WTC11 (cell line): ENCODE measurements around the gene SLC26A8. TPM values are rescaled to one million over a fixed set of nuclear protein-coding genes. Genes with fewer than 3 reads are reported as not detected.
A peak's percentile ranks its signal among the peaks of the same experiment; 100 is the strongest.

Source experiments
- ATAC-seq: fragments of 200-7000 bp; cut with Tn5 transposase; 2 replicates; pipeline ENCODE4 v1.10.0; 2021; ENCODE audit warnings: mild to moderate bottlenecking, moderate library complexity
- CTCF ChIA-PET: fragments of 300-600 bp; sonication (Branson Sonifier 250); formaldehyde crosslinking; loops from one replicate; lab custom pipeline; 2021; ENCODE audit warnings: antibody characterized with exemption; lab: Charles Lee
- POLR2A ChIA-PET: fragments of 350-600 bp; sonication (Branson Sonifier 250); formaldehyde crosslinking; loops from one replicate; lab custom pipeline; 2021; ENCODE audit warnings: antibody characterized with exemption; lab: Charles Lee
- DNase-seq: peaks from one replicate; pipeline ENCODE4 v3.0.0; 2021; ENCODE audit warnings: low spot score
- H3K27ac Mint-ChIP-seq: 2 replicates; pipeline ENCODE4 v1.8.0; 2021; ENCODE audit warnings: mixed read lengths
- H3K27me3 Mint-ChIP-seq: 2 replicates; pipeline ENCODE4 v1.8.0; 2021; ENCODE audit warnings: low read depth, mild to moderate bottlenecking, moderate library complexity, mixed read lengths
- H3K36me3 Mint-ChIP-seq: 2 replicates; pipeline ENCODE4 v1.8.0; 2021; ENCODE audit warnings: mixed read lengths
- H3K4me1 Mint-ChIP-seq: 2 replicates; pipeline ENCODE4 v1.8.0; 2022; ENCODE audit warnings: mixed read lengths
- H3K4me3 Mint-ChIP-seq: 2 replicates; pipeline ENCODE4 v1.8.0; 2021; ENCODE audit warnings: mild to moderate bottlenecking, moderate library complexity, mixed read lengths
- H3K9me3 Mint-ChIP-seq: 2 replicates; pipeline ENCODE4 v1.8.0; 2021; ENCODE audit warnings: mixed read lengths
- ATF1 ChIP-seq: sonication (generic); formaldehyde crosslinking; IDR thresholded peaks from 2 replicates; pipeline ENCODE4 v1.8.1; 2023; ENCODE audit warnings: mild to moderate bottlenecking, moderate library complexity, missing genetic modification reagents
- CREM ChIP-seq: sonication (generic); formaldehyde crosslinking; IDR thresholded peaks from 2 replicates; pipeline ENCODE4 v1.8.1; 2022; ENCODE audit warnings: mild to moderate bottlenecking, missing genetic modification reagents, moderate library complexity
- ELF4 ChIP-seq: sonication (generic); formaldehyde crosslinking; IDR thresholded peaks from 2 replicates; pipeline ENCODE4 v1.8.1; 2022; ENCODE audit warnings: low read depth, mild to moderate bottlenecking, moderate library complexity, missing genetic modification reagents
- EMX1 ChIP-seq: fragments of 250-450 bp; sonication (Bioruptor Pico); IDR thresholded peaks from 2 replicates; pipeline ENCODE4 v1.8.0; 2021; ENCODE audit warnings: mild to moderate bottlenecking
- ERG ChIP-seq: fragments of 250-450 bp; sonication (Bioruptor Pico); IDR thresholded peaks from 2 replicates; pipeline ENCODE4 v1.8.0; 2021; ENCODE audit warnings: mild to moderate bottlenecking
- HMGA2 ChIP-seq: fragments of 250-450 bp; sonication (Bioruptor Pico); IDR thresholded peaks from 2 replicates; pipeline ENCODE4 v1.4.0; 2021; ENCODE audit warnings: mild to moderate bottlenecking, moderate library complexity
- KAT7 ChIP-seq: sonication (generic); formaldehyde crosslinking; IDR thresholded peaks from 2 replicates; pipeline ENCODE4 v1.8.1; 2023; ENCODE audit warnings: missing genetic modification reagents, mild to moderate bottlenecking, borderline replicate concordance
- STAT6 ChIP-seq: sonication (generic); formaldehyde crosslinking; conservative IDR thresholded peaks from 2 replicates; pipeline ENCODE4 v1.8.1; 2023; ENCODE audit warnings: mild to moderate bottlenecking, low read depth, missing genetic modification reagents, moderate library complexity
- ZBTB21 ChIP-seq: sonication (generic); formaldehyde crosslinking; IDR thresholded peaks from 2 replicates; pipeline ENCODE4 v1.8.1; 2023; ENCODE audit warnings: mild to moderate bottlenecking, missing genetic modification reagents, borderline replicate concordance
- ZNF138 ChIP-seq: sonication (generic); formaldehyde crosslinking; conservative IDR thresholded peaks from 2 replicates; pipeline ENCODE4 v1.8.1; 2022; ENCODE audit warnings: mild to moderate bottlenecking, moderate library complexity, missing genetic modification reagents
- ZNF317 ChIP-seq: sonication (generic); formaldehyde crosslinking; IDR thresholded peaks from 2 replicates; pipeline ENCODE4 v1.8.1; 2023; ENCODE audit warnings: low read depth, mild to moderate bottlenecking, moderate library complexity, missing genetic modification reagents, borderline replicate concordance
- ZNF425 ChIP-seq: fragments of 250-450 bp; sonication (Bioruptor Pico); conservative IDR thresholded peaks from 2 replicates; pipeline ENCODE4 v1.9.0; 2021; ENCODE audit warnings: mild to moderate bottlenecking
- total RNA-seq: library from RNA; stranded (reverse); gene quantifications from 3 replicates; pipeline ENCODE4 v1.2.3, GENCODE V29; 2021

The SLC26A8 gene
- total RNA-seq, 1 experiment from 2014 or later = 0.50 TPM

- Mint-ChIP-seq H3K27ac (no peak overlapping the region), H3K27me3 (no peaks in the 10 kb centered on the region), H3K4me1 (peaks cover 29% of the 10 kb centered on the region), H3K4me3 (no peak overlapping the region), H3K9me3 (no peaks in the 10 kb centered on the region), H3K36me3 (no peaks in the 10 kb centered on the region)
- ATAC-seq (no peak), DNase-seq (no peak)
- TF ChIP-seq ZNF425 (CRISPR knock-in tag) = no peak
- no peak for TF ChIP-seq ZNF138 (CRISPR knock-in tag)
- POLR2A ChIA-PET = no interaction called here
- CTCF ChIA-PET = interaction anchor here (1.1 to 2.5 kb wide), 2 partner anchors 11 to 263 kb away, joined by 4 to 18 read pairs; partner anchors contain the start of gene MAPK14
Observed at GRCh38 chr6:36039112-36039511, 14.7 kb upstream of the SLC26A8 start.

- Mint-ChIP-seq H3K9me3 (no peaks in the 10 kb centered on the region), H3K4me1 (peaks cover 36% of the 10 kb centered on the region), H3K36me3 (no peaks in the 10 kb centered on the region), H3K27me3 (no peaks in the 10 kb centered on the region), H3K27ac (0 out of 2 replicates have a peak overlapping the region, but pooled peaks have one; percentile 1), H3K4me3 (no peak overlapping the region)
- ChIA-PET CTCF (interaction anchor here (0.6 to 2.5 kb wide), 4 partner anchors 10 to 264 kb away, joined by 3 to 18 read pairs (median 4); partner anchors contain the start of gene MAPK14), POLR2A (no interaction called here)
- DNase-seq (no peak), ATAC-seq (no peak; the same call in 1 of the 2 replicates)
- TF ChIP-seq EMX1 (CRISPR knock-in tag) = no peak
Observed at GRCh38 chr6:36038120-36038876, 13.9 kb upstream of the SLC26A8 start.

- ChIA-PET CTCF (no interaction called here), POLR2A (interaction anchor here (0.6 kb wide), 1 partner anchor 9 kb away, joined by 7 read pairs; no protein-coding TSS in a partner anchor)
- DNase-seq (no peak), ATAC-seq (no peak)
- Mint-ChIP-seq H3K27me3 (no peaks in the 10 kb centered on the region), H3K4me1 (peaks cover 33% of the 10 kb centered on the region), H3K4me3 (no peak overlapping the region), H3K27ac (peak overlapping the region; percentile 25; the same call in 1 of the 2 replicates), H3K36me3 (no peaks in the 10 kb centered on the region), H3K9me3 (no peaks in the 10 kb centered on the region)
- TF ChIP-seq ATF1 (CRISPR knock-in tag) = no peak
- no peak for TF ChIP-seq ZNF317 (CRISPR knock-in tag)
- no peak for TF ChIP-seq ZNF138 (CRISPR knock-in tag)
- no peak for TF ChIP-seq KAT7 (CRISPR knock-in tag)
- no peak for TF ChIP-seq HMGA2
- no peak for TF ChIP-seq ERG
- TF ChIP-seq ZBTB21 (CRISPR knock-in tag) = no peak
- no peak for TF ChIP-seq ELF4 (CRISPR knock-in tag)
Observed at GRCh38 chr6:36035225-36035624, 10.8 kb upstream of the SLC26A8 start.

GRCh38 chr6:36034441-36034840, 10.0 kb upstream of the SLC26A8 start:
- no peak for TF ChIP-seq CREM (CRISPR knock-in tag)
- TF ChIP-seq STAT6 (CRISPR knock-in tag) = no peak
- ChIA-PET POLR2A (interaction anchor here (0.6 kb wide), 1 partner anchor 11 kb away, joined by 7 read pairs; no protein-coding TSS in a partner anchor), CTCF (interaction anchor here (0.6 kb wide), 1 partner anchor 77 kb away, joined by 3 read pairs; no protein-coding TSS in a partner anchor)
- no peak for DNase-seq
- Mint-ChIP-seq H3K4me1 (peaks cover 35% of the 10 kb centered on the region), H3K36me3 (no peaks in the 10 kb centered on the region), H3K9me3 (no peaks in the 10 kb centered on the region), H3K27me3 (no peaks in the 10 kb centered on the region), H3K4me3 (no peak overlapping the region), H3K27ac (no peak overlapping the region)
- ATAC-seq = no peak
